Fibroblast of upper back skin (primary cell): ENCODE results near the gene POU5F2.

Experiments
- DNase-seq: peaks from one replicate; pipeline ENCODE4 v3.0.0-alpha.2; 2013

POU5F2 gene

GRCh38 chr5:93741136-93741811, at the start of gene POU5F2:
TSS of gene POU5F2 (minus strand) at chr5:93741600. CDS start at chr5:93741563, 37 bp downstream.
- DNase-seq = no peak

- peak; percentile 4 for DNase-seq
These were observed 49.0 kb upstream of the POU5F2 start for GRCh38 chr5:93790401-93790800.

- peak; percentile 81 for DNase-seq
These were observed 48.0 kb upstream of the POU5F2 start for GRCh38 chr5:93789173-93790067.

- no peak for DNase-seq
These were observed 46.2 kb upstream of the POU5F2 start for GRCh38 chr5:93787598-93787997.

DNA sequence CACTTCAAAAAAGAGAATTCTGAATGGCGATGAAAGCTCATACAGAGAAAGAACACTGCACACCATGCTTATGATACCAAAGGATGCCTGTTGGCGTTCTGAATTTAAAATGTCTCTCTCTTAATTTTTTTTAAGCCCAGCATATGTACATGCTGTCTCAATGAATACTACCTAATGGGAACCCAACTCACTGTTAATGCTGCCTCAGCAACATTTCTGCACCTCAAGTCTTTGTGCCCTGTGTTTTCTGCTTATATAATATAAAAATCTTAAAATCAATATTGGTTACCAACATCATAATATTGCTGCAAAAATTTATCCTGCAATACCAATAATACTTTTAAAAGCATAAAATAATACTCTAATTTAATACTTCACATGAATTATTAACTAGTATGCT, 44.1 kb upstream of the POU5F2 start:
- no peak for DNase-seq

GRCh38 chr5:93782978-93783377, 41.6 kb upstream of the POU5F2 start:
- peak; percentile 16 for DNase-seq

DNA sequence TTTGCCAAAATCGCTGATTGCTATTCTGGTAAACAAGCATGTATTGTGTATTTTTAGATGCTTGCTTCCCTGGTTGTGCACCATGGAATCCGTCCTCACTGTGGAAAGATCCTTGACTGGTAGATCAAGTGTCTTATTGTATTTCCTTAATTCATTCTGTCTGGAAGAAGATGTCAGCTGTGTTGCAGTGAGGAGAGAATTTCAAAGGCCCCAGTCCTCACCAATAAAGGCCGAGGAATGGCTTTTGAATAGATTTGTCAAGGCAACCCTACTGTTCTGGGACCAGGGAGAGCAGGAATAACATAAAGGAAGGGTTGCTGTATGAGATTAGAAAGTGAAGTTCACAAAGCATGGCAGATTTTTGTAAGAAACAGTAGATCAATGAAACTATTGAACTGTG, 36.2 kb upstream of the POU5F2 start:
- no peak for DNase-seq

DNA sequence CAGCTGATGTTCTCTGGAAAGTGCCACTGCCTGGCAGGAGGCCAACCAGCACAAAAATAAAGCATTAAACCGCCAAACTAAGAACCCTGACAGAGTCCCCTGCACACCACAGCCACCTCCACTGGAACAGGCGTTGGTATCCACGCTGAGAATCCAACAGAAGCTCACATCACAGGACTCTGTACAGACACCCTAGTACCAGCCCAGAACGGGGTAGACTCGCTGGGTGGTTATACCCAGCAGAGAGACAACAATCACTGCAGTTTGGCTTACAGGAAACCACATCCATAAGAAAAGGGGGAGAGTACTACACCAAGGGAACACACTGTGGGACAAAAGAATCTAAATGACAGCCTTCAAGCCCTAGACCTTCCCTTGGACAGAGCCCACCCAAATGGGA, 15.0 kb upstream of the POU5F2 start:
- no peak for DNase-seq

DNA sequence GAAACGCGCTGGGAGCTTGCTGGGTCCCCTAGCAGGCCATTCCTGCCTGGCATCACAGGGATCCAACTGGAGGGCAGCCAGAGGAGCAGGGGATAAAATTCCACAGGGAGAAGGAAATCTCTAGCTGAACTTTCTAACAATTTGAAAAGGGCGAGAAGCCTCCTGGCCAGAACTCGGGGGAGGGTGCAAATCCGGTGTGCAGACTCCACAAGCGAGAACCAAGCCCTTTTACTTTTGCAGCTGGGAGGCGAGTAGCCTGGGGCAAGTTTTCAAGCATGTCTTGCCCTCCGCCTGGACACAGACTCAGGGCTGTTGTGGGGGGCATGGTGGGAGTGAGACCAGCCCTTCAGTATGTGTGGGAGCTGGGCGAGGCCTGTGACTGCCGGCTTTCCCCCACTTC, 14.3 kb upstream of the POU5F2 start:
- no peak for DNase-seq

GRCh38 chr5:93748875-93749397, 7.5 kb upstream of the POU5F2 start:
- DNase-seq = no peak

DNA sequence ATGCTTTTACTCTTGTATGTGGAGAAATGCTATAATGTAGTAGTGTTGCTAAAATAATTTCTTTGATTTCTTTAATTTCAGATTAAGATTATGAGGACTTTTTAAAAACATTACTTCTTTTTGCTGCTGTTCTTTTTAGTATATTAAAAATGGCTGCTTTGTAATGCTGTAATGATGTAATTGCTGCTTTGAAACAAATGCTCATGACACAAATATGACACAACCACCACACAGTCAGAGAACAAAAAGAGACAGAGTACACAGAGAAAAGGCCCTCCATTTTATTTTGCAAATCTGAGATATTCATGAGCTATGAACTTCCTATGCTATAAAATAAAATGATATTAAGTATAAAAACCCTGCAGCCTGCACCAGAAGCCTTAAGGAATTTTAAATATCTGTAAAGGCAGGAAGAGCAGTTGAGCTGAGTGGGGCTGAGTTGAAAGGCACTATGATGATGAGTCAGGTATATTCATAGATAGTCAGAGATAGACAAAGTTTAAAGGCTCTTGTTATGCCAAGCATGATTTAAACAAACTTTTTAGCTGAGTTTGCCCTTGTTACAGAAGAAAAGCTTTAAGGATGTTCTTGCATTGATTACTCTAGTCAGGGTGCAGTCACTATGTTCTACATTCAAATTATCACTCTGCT, 5.1 kb upstream of the POU5F2 start:
- peak; percentile 43 for DNase-seq

DNA sequence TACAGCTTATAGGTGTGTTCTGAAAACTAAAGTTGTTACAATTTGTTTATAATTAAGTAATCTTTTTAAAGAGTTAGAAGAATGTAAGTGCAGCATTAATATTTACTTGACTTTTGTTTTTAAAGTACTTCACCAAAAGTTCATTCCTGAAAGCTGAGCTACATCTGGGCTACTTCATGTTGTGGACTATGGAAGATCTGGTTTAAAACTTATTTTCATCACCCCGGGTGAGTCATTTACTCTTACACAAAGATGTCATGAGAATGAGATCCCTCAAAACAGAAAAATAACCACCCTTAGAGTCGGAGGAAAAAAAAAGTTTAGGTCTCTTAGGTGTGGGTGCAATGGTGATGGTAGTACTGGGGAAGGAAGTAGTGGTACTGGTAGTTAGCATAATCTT, 5.1 kb downstream of the POU5F2 start:
- peak; percentile 28 for DNase-seq

DNA sequence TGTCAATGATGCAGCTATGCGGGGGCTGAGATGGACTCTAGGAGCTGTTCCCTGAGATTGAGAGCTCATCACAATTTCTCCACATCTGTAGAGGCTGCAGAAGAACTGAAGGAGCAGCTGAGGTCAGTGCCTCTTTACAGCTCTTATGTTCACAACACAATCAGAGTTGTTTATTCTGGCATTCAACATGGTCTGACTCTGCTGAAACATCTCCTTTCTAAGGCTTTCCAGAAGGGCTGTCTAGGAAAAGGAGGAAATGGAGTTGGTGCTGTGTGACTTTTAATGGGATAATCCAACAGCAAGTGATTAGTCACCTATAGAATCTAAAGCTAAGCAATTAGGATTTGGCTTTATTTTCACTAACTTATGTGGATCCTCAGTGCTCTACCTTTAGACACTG, 6.0 kb downstream of the POU5F2 start:
- peak; percentile 17 for DNase-seq

- DNase-seq = no peak
These were observed 9.4 kb downstream of the POU5F2 start for GRCh38 chr5:93731987-93732386.

DNA sequence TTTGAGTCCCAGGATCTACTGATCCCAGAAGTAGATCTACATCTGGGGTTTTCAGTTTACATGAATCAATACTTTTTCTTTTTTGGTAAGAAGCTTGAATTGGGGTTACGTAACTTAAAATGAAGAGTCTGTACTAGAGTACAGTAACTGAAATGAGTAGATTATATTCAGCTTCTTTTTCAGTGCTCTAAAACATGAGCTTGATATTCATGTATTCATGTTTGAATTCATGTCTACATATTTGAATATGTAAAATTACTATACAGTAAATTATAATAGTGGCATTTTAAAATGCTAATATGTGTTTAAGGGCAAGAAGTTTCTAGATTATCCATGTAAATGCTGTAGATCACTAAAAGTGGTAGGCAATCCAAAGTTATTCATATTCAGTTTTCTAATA, 14.8 kb downstream of the POU5F2 start:
- no peak for DNase-seq

DNA sequence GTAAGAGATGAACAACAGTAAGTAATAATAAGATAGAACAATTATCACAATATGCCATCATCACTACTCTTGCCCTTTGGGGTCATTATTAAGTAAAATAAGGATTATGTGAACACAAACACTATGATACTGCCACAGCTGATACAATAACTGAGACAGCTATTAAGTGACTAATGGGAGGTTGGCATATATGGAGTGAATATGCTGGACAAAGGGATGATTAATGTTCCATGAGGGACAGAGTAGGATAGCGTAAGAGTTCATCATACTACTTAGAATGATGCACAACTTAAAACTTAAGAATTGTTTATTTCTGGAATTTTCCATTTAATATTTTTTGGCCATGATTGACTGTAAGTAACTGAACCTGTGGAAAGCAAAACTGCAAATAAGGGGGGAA, 16.6 kb downstream of the POU5F2 start:
- no peak for DNase-seq

GRCh38 chr5:93723681-93724080, 17.7 kb downstream of the POU5F2 start:
- peak; percentile 54 for DNase-seq

DNA sequence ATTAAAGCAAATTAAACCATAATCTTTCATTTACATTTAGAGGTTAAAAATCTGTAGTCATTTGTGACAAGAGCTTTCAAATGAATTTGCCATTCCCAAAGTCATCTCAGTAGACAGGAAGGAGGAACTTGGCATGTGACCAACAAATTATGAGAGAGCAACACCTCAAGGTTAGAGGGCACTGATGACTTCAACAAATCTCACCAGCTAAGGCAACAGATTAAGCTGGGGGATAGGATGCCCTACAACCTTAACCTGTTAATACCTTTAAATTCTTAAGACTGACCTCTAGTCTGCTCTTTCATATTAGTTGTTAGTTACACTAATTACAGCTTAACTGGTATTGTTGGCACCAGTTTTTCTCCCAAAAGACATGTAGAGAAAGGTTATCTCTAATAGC, 18.4 kb downstream of the POU5F2 start:
- no peak for DNase-seq

DNA sequence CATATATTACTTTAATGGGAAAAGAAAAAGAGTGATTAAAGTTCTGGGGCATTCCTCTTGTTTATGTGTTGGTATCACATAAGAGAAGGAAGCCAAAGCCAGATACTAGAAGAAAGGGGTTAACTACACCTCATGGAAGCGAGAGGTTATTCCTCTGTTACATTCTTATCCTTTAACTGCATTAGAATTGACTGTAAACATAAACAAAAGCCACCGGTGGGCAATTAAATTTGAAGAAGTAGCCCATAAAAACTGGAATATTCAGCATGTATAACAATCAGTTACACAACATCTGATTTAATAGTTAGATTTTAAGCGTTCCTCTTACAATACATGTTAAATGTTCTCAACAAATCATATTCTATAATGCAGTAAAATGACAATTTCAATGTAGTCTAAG, 18.8 kb downstream of the POU5F2 start:
- DNase-seq = no peak

DNA sequence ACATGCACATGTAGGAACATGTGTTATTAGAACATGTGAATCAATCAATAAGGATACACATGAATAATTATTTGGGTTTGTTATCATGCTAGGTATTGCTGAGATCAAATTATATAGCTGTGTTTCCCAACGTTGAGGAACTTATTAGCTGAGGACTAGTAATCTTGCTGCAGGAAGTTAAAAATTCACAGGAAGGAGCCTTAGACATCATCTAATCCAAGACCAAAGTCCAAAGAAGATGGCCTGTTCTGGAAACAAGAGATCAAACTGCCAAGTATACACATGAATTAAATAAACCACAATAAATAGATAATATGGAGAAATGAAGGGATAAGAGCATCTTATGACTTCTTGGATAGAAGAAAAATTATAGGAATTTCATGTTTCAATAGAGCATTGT, 19.9 kb downstream of the POU5F2 start:
- DNase-seq = no peak

DNA sequence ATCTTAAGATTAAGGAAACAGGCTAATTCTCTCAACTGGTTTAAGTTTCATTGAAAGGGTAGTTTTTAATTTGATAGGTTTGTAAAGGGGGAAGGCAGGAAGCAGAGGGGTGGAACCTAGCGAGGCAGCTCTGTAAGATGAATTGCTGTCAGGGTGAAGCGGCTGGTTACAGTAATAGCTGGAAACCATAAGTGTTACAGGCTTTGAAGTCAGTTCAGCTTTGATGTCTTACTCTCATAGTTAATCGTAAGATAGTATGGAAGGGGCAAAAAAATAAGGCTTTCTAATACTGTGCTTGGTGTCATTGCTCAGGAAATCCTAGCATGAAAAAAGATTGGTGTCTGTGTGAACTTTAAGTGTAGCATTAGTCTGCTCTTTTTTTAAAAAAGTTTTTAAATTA, 20.3 kb downstream of the POU5F2 start:
- DNase-seq = no peak

DNA sequence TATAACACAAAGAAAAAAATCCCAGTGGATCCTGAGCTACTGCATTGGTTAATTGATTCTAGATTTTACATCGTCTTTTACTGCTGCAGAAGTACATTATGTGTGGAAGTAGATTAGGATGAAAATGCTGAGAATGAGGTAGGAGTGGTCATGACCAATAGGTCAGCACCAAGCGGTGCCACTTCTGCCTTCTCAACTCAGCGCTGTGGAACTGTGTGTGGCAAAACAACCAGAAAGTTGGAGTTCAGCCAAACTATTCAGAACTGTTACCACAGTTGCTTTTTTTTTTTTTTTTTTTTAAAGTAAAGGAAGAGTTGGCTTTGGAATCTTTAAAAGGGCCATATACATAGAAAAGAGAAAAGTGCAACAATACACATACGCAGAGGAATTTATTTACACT, 24.2 kb downstream of the POU5F2 start:
- DNase-seq = no peak

DNA sequence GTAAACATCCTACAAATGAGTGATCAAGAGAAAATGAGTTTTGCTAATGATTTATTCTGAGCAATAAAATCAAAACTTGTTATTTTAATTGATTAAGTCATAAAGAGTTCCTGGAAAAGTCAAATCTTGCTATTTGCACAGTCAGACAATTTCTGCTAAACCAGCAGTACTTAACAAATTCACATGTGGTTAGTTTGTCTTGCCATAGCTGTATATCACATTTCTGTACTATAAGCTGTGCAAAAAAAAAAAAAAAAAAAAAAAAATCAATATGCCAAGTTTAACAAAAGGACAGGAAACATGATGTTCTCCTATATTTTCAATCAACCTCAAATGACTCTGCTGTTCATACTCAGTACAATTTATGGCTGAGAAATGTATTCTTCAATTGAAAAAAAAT, 24.9 kb downstream of the POU5F2 start:
- DNase-seq = no peak

DNA sequence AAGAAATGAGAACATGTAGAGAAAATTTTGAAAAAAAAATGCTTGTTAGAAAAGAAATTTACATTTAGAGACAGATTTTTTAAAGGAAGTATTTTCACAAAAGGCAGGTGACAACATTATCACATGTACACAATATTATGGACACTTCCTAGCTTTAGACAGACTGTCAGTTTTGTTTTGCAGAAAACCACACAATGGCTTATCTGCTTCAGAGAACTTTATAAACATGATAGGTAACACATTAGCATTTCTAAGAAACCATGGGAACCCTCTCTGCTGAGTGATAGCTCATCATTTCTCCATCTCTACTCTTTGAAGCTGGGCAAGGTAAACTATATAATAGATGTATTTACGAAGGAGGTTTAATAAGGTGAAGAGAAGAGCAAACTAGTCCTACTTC, 25.6 kb downstream of the POU5F2 start:
- DNase-seq = no peak
